ENCODE measurements around the gene AMBRA1. TPM values are rescaled to one million over a fixed set of nuclear protein-coding genes. Genes with fewer than 3 reads are reported as not detected.

The AMBRA1 gene
- total and polyA plus RNA-seq, 2 of the 8 experiments (the other 6 are each of a cell fraction or from before 2014, with no cell fraction given) = 14.2 to 37.4 TPM

DNA sequence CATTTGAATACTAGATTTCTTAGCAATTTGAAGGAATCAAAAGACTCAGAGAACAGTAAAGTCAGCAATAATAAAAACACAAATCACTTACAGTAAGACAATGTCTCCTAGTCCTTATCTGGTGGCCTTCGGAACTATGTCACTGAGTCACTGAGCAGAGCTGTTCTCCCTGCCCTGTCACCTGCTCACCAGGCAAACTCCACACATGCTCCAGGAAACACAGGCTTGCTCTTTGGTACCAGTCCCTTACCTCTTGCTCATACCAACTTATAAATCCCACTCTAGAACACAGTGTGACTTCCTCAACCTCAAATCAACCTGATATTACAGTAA, 121.2 kb downstream of the AMBRA1 start (continued):
- TF ChIP-seq GABPA (IDR thresholded peaks at IDR 0.05; ENCODE audit: borderline replicate concordance, insufficient read depth, low read length) (no peak), SP1 (IDR thresholded peaks at IDR 0.05; ENCODE audit: low read depth, low read length) (no peak), CTCF (IDR thresholded peaks at IDR 0.05; ENCODE audit: control extremely low read depth in 1 of 3, insufficient read depth in 1 of 3, low read depth in 1 of 3, low read length in 3 of 3) (no peak)

Data from H1 (cell line).